GM18907 (cell line): ENCODE data around the gene NAA60.
"Not testable (repeated sequence)": the region's sequence is repeated elsewhere in the genome, so short reads cannot be mapped to it uniquely, and the experiment has no call there.

ENCODE experiments used
- ATAC-seq: cut with Tn5 transposase; IDR thresholded peaks from one replicate; pipeline ENCODE4 v1.9.1; 2021; ENCODE audit warnings: mild to moderate bottlenecking, moderate library complexity; ENCODE audit not compliant: unreplicated experiment

NAA60 gene

GRCh38 chr16:3460585-3460984, 17.1 kb downstream of the NAA60 start:
- ATAC-seq, result no peak

GRCh38 chr16:3461151-3461550, 17.7 kb downstream of the NAA60 start:
- ATAC-seq, result no peak

GRCh38 chr16:3465301-3465700, 21.8 kb downstream of the NAA60 start:
- no peak for ATAC-seq

GRCh38 chr16:3465911-3466584, 22.6 kb downstream of the NAA60 start:
- ATAC-seq, result no peak

- ATAC-seq, result no peak
Measured at GRCh38 chr16:3467182-3467581, 23.7 kb downstream of the NAA60 start.

GRCh38 chr16:3467921-3468320, 24.4 kb downstream of the NAA60 start:
- ATAC-seq, result no peak

GRCh38 chr16:3468501-3468900, 25.0 kb downstream of the NAA60 start:
- ATAC-seq, result no peak

GRCh38 chr16:3469736-3470135, 26.3 kb downstream of the NAA60 start:
- no peak for ATAC-seq

- no peak for ATAC-seq
Measured at GRCh38 chr16:3470723-3471122, 27.2 kb downstream of the NAA60 start.

- ATAC-seq, result no peak
Measured at GRCh38 chr16:3471518-3472176, 28.2 kb downstream of the NAA60 start.

- ATAC-seq, result no peak
Measured at GRCh38 chr16:3472878-3473595, 29.6 kb downstream of the NAA60 start.

- ATAC-seq, result not testable (repeated sequence)
Measured at GRCh38 chr16:3473596-3473943, 30.1 kb downstream of the NAA60 start.

- ATAC-seq, result no peak
Measured at GRCh38 chr16:3474136-3474779, 30.8 kb downstream of the NAA60 start.

- ATAC-seq, result not testable (repeated sequence)
Measured at GRCh38 chr16:3474870-3475269, 31.4 kb downstream of the NAA60 start.

GRCh38 chr16:3475604-3476375, 32.3 kb downstream of the NAA60 start:
- ATAC-seq, result no peak

- ATAC-seq, result no peak
Measured at GRCh38 chr16:3476409-3476808, 32.9 kb downstream of the NAA60 start.

- ATAC-seq, result no peak
Measured at GRCh38 chr16:3478242-3478925, 34.9 kb downstream of the NAA60 start.

- ATAC-seq, result no peak
Measured at GRCh38 chr16:3479654-3480216, 36.3 kb downstream of the NAA60 start.

GRCh38 chr16:3480901-3481695, 37.6 kb downstream of the NAA60 start:
- no peak for ATAC-seq
